H1 (cell line): Measurements from ENCODE around the gene RAB40B. TPM values are rescaled to one million over a fixed set of nuclear protein-coding genes. Genes with fewer than 3 reads are reported as not detected.
A peak's percentile ranks its signal among the peaks of the same experiment; 100 is the strongest.

Source experiments
- CTCF ChIA-PET: fragments of 300-600 bp; sonication (Branson Sonifier 250); formaldehyde crosslinking; loops from one replicate; lab custom pipeline; 2021; ENCODE audit not compliant: partially characterized antibody; lab: Charles Lee
- POLR2A ChIA-PET: fragments of 300-600 bp; sonication (Branson Sonifier 250); formaldehyde crosslinking; loops from one replicate; lab custom pipeline; 2021; ENCODE audit warnings: inconsistent platforms; ENCODE audit not compliant: partially characterized antibody; lab: Charles Lee
- DNase-seq, 2 experiments: peaks; one replicate each; pipeline versions ENCODE4 v3.0.0 to v3.0.0-alpha.2; 2010 to 2022; ENCODE audit warnings: low spot score in 2 of 2, low read depth in 1 of 2, mixed read lengths in 1 of 2
- FAIRE-seq: peaks from 2 replicates; lab custom pipeline; 2011; peaks lifted over from hg19 to GRCh38; lab: Jason Lieb, UNC
- H2AFZ ChIP-seq: 2 replicates; pipeline ENCODE4 v1.8.1; 2012; ENCODE audit warnings: low read length, inconsistent platforms
- H2AK5ac ChIP-seq: 2 replicates; pipeline ENCODE4 v1.6.1; 2013; ENCODE audit warnings: low read depth, low read length
- H2BK120ac ChIP-seq: replicated peaks from 2 replicates; pipeline ENCODE3; 2013; ENCODE audit warnings: low read depth, low read length, inconsistent platforms
- H2BK12ac ChIP-seq: 2 replicates; pipeline ENCODE4 v1.6.1; 2013; ENCODE audit warnings: low read depth, low read length
- H2BK15ac ChIP-seq: 2 replicates; pipeline ENCODE4 v1.6.1; 2013; ENCODE audit warnings: low read length
- H2BK20ac ChIP-seq: 2 replicates; pipeline ENCODE4 v1.6.1; 2013; ENCODE audit warnings: low read length
- H2BK5ac ChIP-seq: 2 replicates; pipeline ENCODE4 v1.6.1; 2013; ENCODE audit warnings: low read depth, low read length
- H3K14ac ChIP-seq: 2 replicates; pipeline ENCODE4 v1.6.1; 2013; ENCODE audit warnings: inconsistent platforms; ENCODE audit not compliant: insufficient read length
- H3K18ac ChIP-seq: 2 replicates; pipeline ENCODE4 v1.6.1; 2013; ENCODE audit warnings: low read length; ENCODE audit errors: extremely low read depth
- H3K23ac ChIP-seq: 2 replicates; pipeline ENCODE4 v1.6.1; 2013; ENCODE audit warnings: inconsistent platforms; ENCODE audit not compliant: insufficient read length
- H3K23me2 ChIP-seq: 2 replicates; pipeline ENCODE4 v1.6.1; 2013; ENCODE audit warnings: low read depth, low read length
- H3K27ac ChIP-seq: 2 replicates; pipeline ENCODE4 v1.6.1; 2011; ENCODE audit warnings: low read depth, low read length, inconsistent platforms
- H3K27me3 ChIP-seq, 4 experiments: replicated peaks in 1 of 4; 1 replicate in 1 of 4; 2 replicates in 3 of 4; pipeline versions ENCODE4 v1.6.1 to v1.8.1; 2011 to 2013; ENCODE audit warnings: low read length in 3 of 4, mild to moderate bottlenecking in 3 of 4, inconsistent platforms in 2 of 4, mixed read lengths in 2 of 4, moderate library complexity in 1 of 4; ENCODE audit not compliant: control insufficient read depth in 3 of 4, insufficient read depth in 3 of 4; ENCODE audit errors: extremely low read depth in 1 of 4
- H3K36me3 ChIP-seq, 4 experiments: 2 replicates each; pipeline versions ENCODE4 v1.6.1 to v1.8.1; 2011 to 2013; ENCODE audit warnings: mild to moderate bottlenecking in 4 of 4, low read length in 3 of 4, moderate library complexity in 2 of 4, control low read depth in 1 of 4, inconsistent platforms in 1 of 4; ENCODE audit not compliant: insufficient read depth in 4 of 4, control insufficient read depth in 2 of 4
- H3K4ac ChIP-seq: replicated peaks from 2 replicates; pipeline ENCODE3; 2013; ENCODE audit warnings: low read length, low read depth, mixed read lengths, inconsistent platforms; ENCODE audit not compliant: insufficient read length
- H3K4me1 ChIP-seq, 4 experiments: replicated peaks in 1 of 4; 1 replicate in 1 of 4; 2 replicates in 3 of 4; pipeline versions ENCODE4 v1.6.1 to v1.8.1; 2011 to 2013; ENCODE audit warnings: low read length in 3 of 4, inconsistent platforms in 2 of 4, mixed read lengths in 1 of 4; ENCODE audit not compliant: insufficient read depth in 4 of 4, control insufficient read depth in 3 of 4
- H3K4me2 ChIP-seq, 2 experiments: 2 replicates each; pipeline versions ENCODE4 v1.6.1 to v1.8.1; 2011 to 2013; ENCODE audit warnings: low read depth in 2 of 2, low read length in 2 of 2, control low read depth in 1 of 2, inconsistent platforms in 1 of 2, mild to moderate bottlenecking in 1 of 2; ENCODE audit not compliant: insufficient read depth in 1 of 2
- H3K4me3 ChIP-seq, 4 experiments: fragments of 200-600, 300-600 bp in 1 of 4; sonication (generic), shearing (Covaris generic), sonication (Bioruptor Twin) in 1 of 4; 2 replicates each; pipeline versions ENCODE4 v1.5.1 to v1.8.1; 2011 to 2016; ENCODE audit warnings: low read length in 4 of 4, low read depth in 3 of 4, control low read depth in 2 of 4, inconsistent platforms in 2 of 4, mild to moderate bottlenecking in 2 of 4, mixed read lengths in 1 of 4, moderate library complexity in 1 of 4; ENCODE audit not compliant: insufficient read depth in 2 of 4; ENCODE audit errors: extremely low read depth in 1 of 4
- H3K56ac ChIP-seq: replicated peaks from 2 replicates; pipeline ENCODE3; 2013; ENCODE audit warnings: low read depth, mild to moderate bottlenecking, mixed read lengths, low read length, inconsistent platforms; ENCODE audit not compliant: insufficient read length
- H3K79me1 ChIP-seq: 2 replicates; pipeline ENCODE4 v1.6.1; 2013; ENCODE audit warnings: low read depth, low read length, control low read depth
- H3K79me2 ChIP-seq, 2 experiments: 2 replicates each; pipeline versions ENCODE4 v1.6.1 to v1.8.1; 2012 to 2013; ENCODE audit warnings: low read length in 2 of 2, mild to moderate bottlenecking in 2 of 2, inconsistent platforms in 1 of 2; ENCODE audit not compliant: insufficient read depth in 2 of 2, control insufficient read depth in 1 of 2
- H3K9ac ChIP-seq, 4 experiments: replicated peaks in 1 of 4; 1 replicate in 1 of 4; 2 replicates in 3 of 4; pipeline versions ENCODE4 v1.6.1 to v1.8.1; 2011 to 2013; ENCODE audit warnings: low read depth in 3 of 4, low read length in 3 of 4, control low read depth in 2 of 4, mild to moderate bottlenecking in 2 of 4, moderate library complexity in 2 of 4, inconsistent platforms in 1 of 4; ENCODE audit errors: extremely low read depth in 1 of 4
- H3K9me3 ChIP-seq, 2 experiments: 2 replicates each; pipeline versions ENCODE4 v1.6.1 to v1.8.1; 2012 to 2013; ENCODE audit warnings: mild to moderate bottlenecking in 2 of 2, moderate library complexity in 2 of 2, control low read depth in 1 of 2, inconsistent platforms in 1 of 2, low read depth in 1 of 2, low read length in 1 of 2, mixed read lengths in 1 of 2; ENCODE audit not compliant: insufficient read depth in 2 of 2
- H4K20me1 ChIP-seq, 2 experiments: replicated peaks in 1 of 2; 2 replicates each; pipeline versions ENCODE3 to v1.8.1; 2011 to 2013; ENCODE audit warnings: inconsistent platforms in 2 of 2, low read length in 2 of 2, mild to moderate bottlenecking in 1 of 2; ENCODE audit not compliant: insufficient read depth in 2 of 2, control insufficient read depth in 1 of 2
- H4K5ac ChIP-seq: 2 replicates; pipeline ENCODE4 v1.6.1; 2013; ENCODE audit warnings: low read length, low read depth, mixed read lengths, inconsistent platforms; ENCODE audit not compliant: insufficient read length
- H4K8ac ChIP-seq: 2 replicates; pipeline ENCODE4 v1.8.0; 2013; ENCODE audit warnings: mild to moderate bottlenecking, moderate library complexity, low read length, inconsistent platforms; ENCODE audit not compliant: insufficient read depth; ENCODE audit errors: extremely low read depth
- H4K91ac ChIP-seq: replicated peaks from 2 replicates; pipeline ENCODE3; 2013; ENCODE audit warnings: low read length, mixed read lengths, inconsistent platforms; ENCODE audit not compliant: insufficient read length
- BRCA1 ChIP-seq: IDR thresholded peaks from 2 replicates; pipeline ENCODE4 v1.6.1; 2012; ENCODE audit warnings: low read depth, low read length, improper control_type of control experiment
- CTBP2 ChIP-seq: IDR thresholded peaks from 2 replicates; pipeline ENCODE4 v1.7.0; 2011; ENCODE audit warnings: borderline replicate concordance, mild to moderate bottlenecking, moderate library complexity, mixed read lengths, low read length; ENCODE audit not compliant: insufficient read depth, insufficient read length
- EGR1 ChIP-seq: IDR thresholded peaks from 2 replicates; pipeline ENCODE4 v1.6.1; 2011; ENCODE audit warnings: low read depth, low read length, borderline replicate concordance
- KDM5A ChIP-seq: fragments of 200-600 bp; IDR thresholded peaks from 2 replicates; pipeline ENCODE4 v1.7.1; 2012; ENCODE audit warnings: mild to moderate bottlenecking, low read length, inconsistent platforms, mixed read lengths
- RAD21 ChIP-seq, 2 experiments: IDR thresholded peaks in 1 of 2; conservative IDR thresholded peaks in 1 of 2; 2 replicates each; pipeline ENCODE4 v1.6.1; 2011; ENCODE audit warnings: low read depth in 2 of 2, low read length in 2 of 2, improper control_type of control experiment in 1 of 2, inconsistent platforms in 1 of 2, mild to moderate bottlenecking in 1 of 2, moderate library complexity in 1 of 2
- RNF2 ChIP-seq: fragments of 200-900, 300-1000 bp; sonication (generic); IDR thresholded peaks from 2 replicates; pipeline ENCODE4 v1.7.1; 2016; ENCODE audit warnings: borderline replicate concordance, low read depth, mild to moderate bottlenecking, antibody characterized with exemption, low read length; ENCODE audit not compliant: poor library complexity, severe bottlenecking; ENCODE audit errors: missing control alignments
- RXRA ChIP-seq: IDR thresholded peaks from 2 replicates; pipeline ENCODE4 v1.6.1; 2011; ENCODE audit warnings: low read depth, mild to moderate bottlenecking, low read length, moderate library complexity; ENCODE audit not compliant: insufficient read depth
- SIN3A ChIP-seq, 2 experiments: IDR thresholded peaks in 1 of 2; conservative IDR thresholded peaks in 1 of 2; 2 replicates each; pipeline ENCODE4 v1.6.1; 2011 to 2012; ENCODE audit warnings: low read length in 2 of 2, improper control_type of control experiment in 1 of 2, low read depth in 1 of 2, mild to moderate bottlenecking in 1 of 2
- SP4 ChIP-seq: IDR thresholded peaks from 2 replicates; pipeline ENCODE4 v1.6.1; 2012; ENCODE audit warnings: low read length, inconsistent platforms
- SRF ChIP-seq: IDR thresholded peaks from 2 replicates; pipeline ENCODE4 v1.6.1; 2011; ENCODE audit warnings: mild to moderate bottlenecking, low read depth, low read length, moderate library complexity
- TAF1 ChIP-seq: IDR thresholded peaks from 2 replicates; pipeline ENCODE4 v1.6.1; 2011; ENCODE audit warnings: mild to moderate bottlenecking, low read depth, low read length
- WGBS, 2 experiments: shearing (Covaris generic) in 1 of 2; methylation state at CpG; one replicate each; pipeline versions ENCODE4 v1.1.6 to v1.1.7; 2013 to 2015; ENCODE audit warnings: low lambda C conversion rate in 2 of 2, mixed read lengths in 2 of 2, inconsistent platforms in 1 of 2, low coverage in 1 of 2, missing lambda C conversion rate in 1 of 2; ENCODE audit not compliant: insufficient replicate concordance in 2 of 2, insufficient coverage in 1 of 2, insufficient read length in 1 of 2; ENCODE audit errors: extremely low coverage in 1 of 2, missing lambda C conversion rate in 1 of 2; 5-methylcytosine and 5-hydroxymethylcytosine counted together
- polyA plus RNA-seq, 7 experiments: library from polyadenylated mRNA; depleted of rRNA in 3 of 7; stranded (reverse) in 5 of 7; unstranded in 2 of 7; fragments of >200 nt in 5 of 7; fragments of 200-250 nt in 2 of 7; gene quantifications; 1 replicate in 5 of 7; 2 replicates in 1 of 7; 4 replicates in 1 of 7; pipeline versions ENCODE4 v1.2.1 to v1.2.3, GENCODE V29; 2011 to 2013; ENCODE audit warnings: missing spikeins in 2 of 7, mixed read lengths in 2 of 7
- total RNA-seq: library from RNA; stranded (reverse); fragmentation: NEBNext Ultra II Directional; extraction: Animal tissue kit (Norgen Biotek cat#: 25700); gene quantifications from 2 replicates; pipeline ENCODE4 v1.2.1, GENCODE V29; 2021
- TF ChIP-seq, protein P1 (sequence below): IDR thresholded peaks from 2 replicates; pipeline ENCODE4 v1.6.1; 2012; ENCODE audit warnings: inconsistent platforms

RAB40B gene
- total and polyA plus RNA-seq, 2 of the 8 experiments (the other 6 are each of a cell fraction or from before 2014, with no cell fraction given) = 3.1 to 4.6 TPM

DNA sequence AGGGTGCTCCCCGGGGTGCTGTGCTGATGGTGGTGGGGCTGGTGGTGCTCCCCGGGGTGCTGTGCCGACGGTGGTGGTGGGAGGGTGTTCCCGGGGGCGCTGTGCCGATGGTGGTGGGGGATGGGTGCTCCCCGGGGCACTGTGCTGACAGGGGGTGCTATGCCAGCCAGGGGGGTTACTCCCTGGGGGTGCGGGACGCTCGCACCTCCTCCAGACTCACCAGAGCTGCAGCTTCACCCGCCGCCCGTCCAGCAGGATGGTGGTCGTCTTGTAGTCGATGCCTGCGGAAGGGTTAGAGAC lies 34.3 kb downstream of the RAB40B start:
- CTCF ChIA-PET = interaction anchor here (0.6 to 4.4 kb wide), 5 partner anchors 14 to 114 kb away, joined by 3 to 23 read pairs (median 5); no protein-coding TSS in a partner anchor
- TF ChIP-seq RXRA (no peak), TAF1 (no peak), RAD21 (IDR thresholded peaks at IDR 0.05 in 1 of 2, conservative IDR thresholded peaks at IDR 0.05 in 1 of 2; ENCODE audit: low read depth in 2 of 2, low read length in 2 of 2) (no peak), BRCA1 (no peak), SP4 (no peak), RNF2 (no peak), KDM5A (no peak), SIN3A (conservative IDR thresholded peaks at IDR 0.05 in 1 of 2, IDR thresholded peaks at IDR 0.05 in 1 of 2; ENCODE audit: low read depth in 1 of 2, low read length in 2 of 2) (no peak), SRF (no peak), EGR1 (no peak), CTBP2 (no peak)
- TF ChIP-seq, protein P1, sequence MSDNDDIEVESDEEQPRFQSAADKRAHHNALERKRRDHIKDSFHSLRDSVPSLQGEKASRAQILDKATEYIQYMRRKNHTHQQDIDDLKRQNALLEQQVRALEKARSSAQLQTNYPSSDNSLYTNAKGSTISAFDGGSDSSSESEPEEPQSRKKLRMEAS = no peak
- WGBS, 2 experiments = 93% methylated on average over 15 of the region's 17 CpGs; no CpG with 5 or more reads in 1 of the 2 experiments

More for the DNA sequence above, 34.3 kb downstream of the RAB40B start:
- Histone ChIP-seq H4K8ac (peak overlapping the region; percentile 71; the same call in 1 of the 2 replicates), H2BK5ac (no peak overlapping the region), H3K9ac (no peak overlapping the region), H3K79me1 (no peaks in the 10 kb centered on the region), H3K9me3 (peaks cover 0 to 4% of the 10 kb centered on the region in 2 experiments; a peak in 1 of 4 replicates), H3K18ac (no peak overlapping the region), H3K4me2 (no peak overlapping the region), H2BK12ac (no peak overlapping the region), H3K36me3 (no peaks in the 10 kb centered on the region; a peak in 1 of 8 replicates), H3K79me2 (no peaks in the 10 kb centered on the region), H2AFZ (no peak overlapping the region), H3K27me3 (no peaks in the 10 kb centered on the region), H3K27ac (no peak overlapping the region), H3K4me1 (peaks cover 0 to 9% (median 2%) of the 10 kb centered on the region in 4 experiments; a peak in 3 of 7 replicates), H3K23me2 (no peaks in the 10 kb centered on the region), H3K4me3 (no peak overlapping the region), H2AK5ac (no peak overlapping the region), H3K4ac (no peak overlapping the region), H3K56ac (no peak overlapping the region), H2BK20ac (peak overlapping the region; percentile 32; the same call in 1 of the 2 replicates), H4K91ac (no peak overlapping the region), H3K23ac (no peak overlapping the region), H2BK120ac (no peak overlapping the region), H3K14ac (no peak overlapping the region), H2BK15ac (no peak overlapping the region), H4K5ac (no peak overlapping the region), H4K20me1 (peaks cover 0 to 9% of the 10 kb centered on the region in 2 experiments)
- DNase-seq (no peak), FAIRE-seq (no peak)
- POLR2A ChIA-PET = interaction anchor here (0.5 kb wide), 1 partner anchor 20 kb away, joined by 3 read pairs; no protein-coding TSS in a partner anchor
